OCI-LY1 (cell line): ENCODE measurements around the gene ZNF473.

Source experiments
- CTCF ChIP-seq: fragments of 200-600 bp; sonication (generic), shearing (Covaris generic); IDR thresholded peaks from 2 replicates; pipeline ENCODE4 v1.5.1; 2017; ENCODE audit warnings: mild to moderate bottlenecking, antibody characterized with exemption, low read length, moderate library complexity, mixed read lengths
- EZH2 ChIP-seq: fragments of 200-600 bp; sonication (generic), shearing (Covaris generic); IDR thresholded peaks from 2 replicates; pipeline ENCODE4 v1.8.0; 2017; ENCODE audit warnings: borderline replicate concordance, mixed run types, mild to moderate bottlenecking, antibody characterized with exemption, low read length, moderate library complexity, mixed read lengths

DNA sequence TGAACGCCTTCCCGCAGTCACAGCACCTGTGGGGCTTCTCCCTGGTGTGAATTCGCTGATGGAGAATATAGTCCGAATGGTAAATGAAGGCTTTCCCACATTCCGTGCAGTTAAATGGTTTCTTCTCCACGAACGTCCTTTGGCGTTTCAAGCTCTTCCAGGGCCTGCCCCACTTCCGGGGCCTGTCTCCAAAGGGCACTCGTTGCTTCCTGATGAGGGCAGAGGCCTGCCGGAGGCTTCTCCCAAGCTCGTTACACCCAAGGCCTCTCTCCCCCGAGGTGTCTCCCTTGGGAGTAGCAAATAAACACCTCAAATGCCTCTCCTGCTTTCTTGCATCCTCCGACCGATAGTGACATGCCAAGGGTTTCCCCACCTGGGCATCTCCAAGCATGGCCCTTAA, 34.3 kb downstream of the ZNF473 start:
- no peak for TF ChIP-seq CTCF
- no peak for TF ChIP-seq EZH2
